ENCODE results near the gene JMJD8.
A peak's percentile ranks its signal among the peaks of the same experiment; 100 is the strongest.

Gene JMJD8

DNA sequence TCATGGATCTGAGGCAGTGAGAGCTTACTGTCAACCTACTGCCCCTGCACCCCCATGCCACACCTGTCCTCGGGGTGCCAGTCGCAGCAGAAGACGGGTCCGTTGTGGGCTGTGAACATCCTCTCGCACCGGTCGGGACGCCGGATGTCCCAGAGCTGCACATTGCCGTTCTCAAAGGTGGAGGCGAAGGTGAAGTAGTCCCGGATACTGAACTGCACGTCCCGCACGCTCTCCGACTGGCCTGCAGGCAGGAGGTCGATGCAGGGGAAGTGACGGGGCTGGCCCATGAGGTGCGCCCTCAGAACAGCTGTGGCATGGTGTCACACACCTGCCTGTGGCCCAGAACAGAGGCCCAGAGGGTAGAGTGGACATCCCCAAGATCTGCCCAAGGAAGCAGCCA, 3.4 kb upstream of the JMJD8 start:
- DNase-seq = no peak

DNA sequence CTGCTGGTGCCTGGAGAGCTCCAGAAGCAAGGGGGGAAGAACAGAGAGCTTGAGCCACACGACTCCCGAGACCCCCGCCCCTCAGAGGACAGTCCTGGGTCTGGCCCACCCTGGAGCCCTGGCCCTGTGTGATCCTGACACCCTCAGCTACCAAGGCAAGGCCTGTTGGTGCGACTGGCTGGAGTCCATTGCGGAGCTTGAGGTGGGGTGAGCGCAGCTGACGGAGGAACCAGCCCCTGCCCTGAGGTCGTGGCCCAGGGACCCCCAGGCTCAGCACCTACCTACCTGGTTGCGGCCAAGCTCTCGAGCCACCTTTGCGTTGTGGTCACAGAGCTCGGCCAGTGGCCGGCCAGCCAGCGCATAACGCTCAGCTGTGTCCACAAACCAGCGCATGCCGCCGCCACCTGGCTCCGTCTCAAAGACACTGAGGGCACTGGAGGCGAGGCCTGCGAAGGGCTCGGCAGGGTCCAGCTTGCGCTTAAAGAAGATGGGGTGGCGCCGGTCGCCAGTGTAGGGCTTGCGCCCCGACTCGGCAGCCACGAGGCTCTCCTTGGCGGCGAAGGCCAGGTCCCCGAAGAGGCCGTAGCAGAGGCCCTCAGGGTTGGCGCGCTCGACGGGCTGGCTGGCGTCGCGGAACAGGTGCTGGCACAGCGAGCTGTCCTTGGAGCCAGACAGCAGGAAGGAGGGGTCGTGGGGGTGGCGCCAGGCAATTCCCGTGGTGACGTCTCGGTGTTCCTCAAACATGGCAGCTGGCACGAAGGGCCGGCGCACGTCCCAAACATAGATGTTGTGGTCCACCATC, 2.5 kb upstream of the JMJD8 start:
- DNase-seq = no peak

DNA sequence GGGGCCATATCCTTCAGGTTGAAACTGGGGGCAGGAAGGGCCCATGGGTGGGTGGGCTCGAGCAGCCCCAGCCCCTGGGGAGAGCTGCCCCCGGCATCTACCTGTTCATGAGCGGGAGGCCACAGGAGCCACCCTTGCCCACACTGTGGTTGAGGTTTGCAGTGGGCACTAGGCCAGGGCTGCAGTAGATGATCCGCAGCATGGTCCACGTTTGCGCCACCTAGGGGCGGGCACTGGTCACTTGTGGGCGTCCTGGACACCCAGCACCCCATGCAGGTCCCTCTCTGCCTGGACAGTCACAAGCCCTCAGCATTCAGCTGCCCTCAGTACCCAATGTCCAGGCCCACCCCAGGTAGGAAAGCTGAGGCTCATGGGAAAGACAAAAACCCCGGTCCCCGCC, 1.8 kb upstream of the JMJD8 start:
- no peak for DNase-seq

DNA sequence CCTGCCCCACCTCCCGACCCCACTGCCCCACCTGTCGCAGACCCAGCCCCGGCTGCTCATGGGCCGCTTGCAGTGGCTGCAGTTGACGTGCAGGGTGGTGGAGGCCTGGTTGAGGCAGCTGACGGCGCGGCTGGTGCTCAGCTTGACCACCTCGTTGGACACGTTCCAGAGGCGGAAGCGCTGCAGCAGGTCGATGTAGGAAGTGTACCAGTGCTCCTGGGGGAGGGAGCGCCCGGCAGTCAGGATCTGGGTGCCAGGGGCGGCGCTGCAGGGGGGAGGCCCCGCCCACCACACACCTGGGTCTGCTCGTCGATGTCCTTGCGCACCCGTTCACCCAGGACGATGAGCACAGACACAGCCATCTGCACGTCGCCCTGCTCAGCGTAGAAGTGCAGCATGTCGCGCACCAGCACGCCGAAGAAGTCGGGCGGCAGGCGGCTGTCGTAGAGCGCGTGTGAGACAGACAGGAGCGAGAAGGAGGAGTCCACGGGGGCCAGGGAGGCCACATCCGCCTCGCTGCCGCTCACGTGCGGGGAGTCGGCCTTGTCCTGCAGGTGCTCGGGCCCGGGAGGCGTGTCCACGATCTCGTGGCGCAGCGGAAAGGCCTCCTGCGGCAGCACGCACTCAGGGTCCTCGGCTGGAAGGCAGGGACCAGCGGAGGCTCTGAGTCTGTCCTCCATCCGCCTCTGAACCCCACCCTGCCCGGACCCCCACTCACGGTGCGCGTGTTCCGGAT, 995 bp upstream of the JMJD8 start:
- DNase-seq = no peak

DNA sequence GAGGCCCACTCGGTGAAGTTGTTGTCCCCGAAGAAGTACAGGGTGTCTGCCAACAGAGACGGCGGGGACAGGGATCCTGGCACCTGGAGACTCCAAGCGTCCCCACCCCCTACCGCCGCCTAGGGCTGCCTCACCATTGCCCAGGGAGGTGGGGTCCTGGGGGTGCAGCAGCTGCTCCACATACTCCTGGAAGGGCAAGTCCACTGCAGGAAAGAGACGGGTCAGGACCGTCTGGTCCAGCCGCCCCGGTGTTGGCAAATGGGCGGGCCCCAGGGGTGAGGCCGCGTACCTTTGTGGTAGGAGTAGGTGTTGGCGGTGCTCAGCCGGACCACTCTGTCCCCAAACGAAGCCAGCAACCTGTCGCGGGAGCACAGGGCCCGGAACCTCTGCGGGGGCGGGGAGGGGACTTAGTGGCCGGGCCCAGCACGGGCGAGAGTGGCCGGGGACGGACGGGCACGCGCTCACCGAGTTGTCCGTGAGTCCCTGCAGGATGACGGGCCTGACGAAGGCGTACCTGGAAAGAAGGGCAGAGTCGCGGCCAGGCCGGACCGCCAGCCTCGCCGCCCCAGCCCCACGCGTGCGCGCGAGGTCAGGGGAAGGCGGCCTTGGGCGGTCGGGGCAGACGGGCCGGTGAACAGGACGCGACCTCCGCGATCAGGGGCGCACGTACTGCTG, 601 bp downstream of the JMJD8 start:
- DNase-seq = no peak

DNA sequence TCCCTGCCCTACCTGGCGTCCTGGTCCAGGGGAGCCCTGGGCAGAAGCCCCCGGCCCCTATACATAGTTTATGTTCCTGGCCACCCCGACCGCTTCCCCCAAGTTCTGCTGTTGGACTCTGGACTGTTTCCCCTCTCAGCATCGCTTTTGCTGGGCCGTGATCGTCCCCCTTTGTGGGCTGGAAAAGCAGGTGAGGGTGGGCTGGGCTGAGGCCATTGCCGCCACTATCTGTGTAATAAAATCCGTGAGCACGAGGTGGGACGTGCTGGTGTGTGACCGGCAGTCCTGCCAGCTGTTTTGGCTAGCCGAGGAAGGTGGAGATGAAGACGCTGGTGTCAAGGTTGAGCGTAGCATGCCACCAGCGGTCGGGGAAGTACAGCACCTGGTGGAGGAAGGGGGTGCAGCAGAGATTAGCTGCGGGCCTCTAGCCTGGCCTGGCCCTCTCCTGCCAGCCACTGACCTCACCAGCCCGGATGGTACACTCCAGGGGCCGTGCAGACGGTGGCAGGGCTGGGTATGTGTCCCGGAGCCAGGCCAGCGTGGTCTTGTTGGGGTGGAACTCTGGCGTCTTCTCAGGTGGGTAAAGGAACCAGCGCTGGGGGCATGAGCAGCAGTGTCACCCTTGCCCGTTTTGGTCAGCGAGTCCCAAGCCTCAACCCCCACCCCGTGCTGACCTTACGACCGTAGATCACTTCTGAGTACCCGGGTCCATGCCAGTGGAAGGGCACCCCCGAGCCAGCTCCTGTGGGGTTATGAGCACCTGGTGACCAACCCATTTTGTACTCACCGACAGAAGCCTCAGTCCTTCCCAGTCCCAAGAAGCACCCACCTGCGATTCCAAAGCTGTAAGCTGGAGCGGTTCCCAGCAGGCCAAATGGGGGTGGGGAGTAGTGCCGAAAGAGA, 1.4 kb downstream of the JMJD8 start:
- DNase-seq = no peak

DNA sequence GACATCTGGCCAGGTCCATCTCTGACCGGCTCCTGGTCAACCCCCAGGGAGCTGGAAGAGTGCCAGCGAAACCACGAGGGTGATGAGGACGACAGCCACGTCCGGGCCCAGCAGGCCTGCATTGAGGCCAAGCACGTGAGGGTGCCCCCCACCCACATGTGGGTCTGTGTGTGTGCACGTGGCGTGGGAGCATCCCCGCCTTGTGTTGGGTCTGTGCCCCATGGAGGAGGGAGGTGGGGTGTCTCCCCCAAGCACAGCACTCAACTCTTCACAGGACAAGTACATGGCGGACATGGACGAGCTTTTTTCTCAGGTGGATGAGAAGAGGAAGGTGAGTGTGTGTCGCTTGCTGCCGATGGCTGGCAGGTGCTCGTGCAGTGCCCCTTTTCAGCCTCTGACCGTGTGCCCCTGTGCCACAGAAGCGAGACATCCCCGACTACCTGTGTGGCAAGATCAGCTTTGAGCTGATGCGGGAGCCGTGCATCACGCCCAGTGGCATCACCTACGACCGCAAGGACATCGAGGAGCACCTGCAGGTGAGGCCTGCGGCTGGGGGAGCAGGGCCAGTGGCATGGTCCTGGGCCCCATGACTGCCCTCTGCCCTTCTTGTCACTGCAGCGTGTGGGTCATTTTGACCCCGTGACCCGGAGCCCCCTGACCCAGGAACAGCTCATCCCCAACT, 2.2 kb downstream of the JMJD8 start:
- DNase-seq = no peak

DNA sequence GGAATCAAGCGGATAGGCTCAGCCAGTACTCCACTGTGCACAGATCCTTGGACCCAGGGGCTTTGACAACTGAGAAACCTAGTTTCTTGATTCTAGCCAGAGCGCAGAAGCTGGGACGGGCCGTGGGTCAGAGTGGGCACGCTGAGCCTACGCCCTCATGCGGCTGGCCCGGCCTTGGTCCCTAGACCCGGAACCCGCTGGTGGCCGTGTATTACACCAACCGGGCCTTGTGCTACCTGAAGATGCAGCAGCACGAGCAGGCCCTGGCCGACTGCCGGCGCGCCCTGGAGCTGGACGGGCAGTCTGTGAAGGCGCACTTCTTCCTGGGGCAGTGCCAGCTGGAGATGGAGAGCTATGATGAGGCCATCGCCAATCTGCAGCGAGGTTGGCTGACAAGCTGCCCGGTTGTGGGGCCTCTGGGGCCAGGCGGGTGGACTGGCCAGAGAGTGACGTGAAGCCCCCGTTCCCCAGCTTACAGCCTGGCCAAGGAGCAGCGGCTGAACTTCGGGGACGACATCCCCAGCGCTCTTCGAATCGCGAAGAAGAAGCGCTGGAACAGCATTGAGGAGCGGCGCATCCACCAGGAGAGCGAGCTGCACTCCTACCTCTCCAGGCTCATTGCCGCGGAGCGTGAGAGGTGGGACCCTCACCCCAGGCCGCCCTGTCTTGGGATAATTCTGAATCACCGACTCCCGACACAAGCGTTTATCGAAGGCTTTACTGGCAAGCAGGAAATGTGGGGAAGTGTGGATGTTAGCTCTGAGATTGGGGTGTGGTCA, 3.0 kb downstream of the JMJD8 start:
- no peak for DNase-seq

DNA sequence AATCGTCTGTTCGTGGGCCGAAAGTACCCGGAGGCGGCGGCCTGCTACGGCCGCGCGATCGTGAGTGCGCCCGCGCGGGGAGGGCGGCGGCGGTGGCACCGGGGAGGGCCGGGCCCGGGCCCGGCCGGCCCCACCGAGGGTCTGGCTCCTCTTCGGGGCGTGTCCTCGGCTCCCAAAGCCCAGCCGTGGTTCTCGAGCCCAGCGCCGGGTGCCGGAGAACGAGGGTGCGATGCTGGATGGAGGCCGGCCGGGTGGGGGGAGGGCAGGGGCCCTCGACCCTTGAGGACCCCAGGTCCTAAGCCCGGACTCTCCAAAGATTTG, 3.5 kb downstream of the JMJD8 start:
- no peak for DNase-seq

DNA sequence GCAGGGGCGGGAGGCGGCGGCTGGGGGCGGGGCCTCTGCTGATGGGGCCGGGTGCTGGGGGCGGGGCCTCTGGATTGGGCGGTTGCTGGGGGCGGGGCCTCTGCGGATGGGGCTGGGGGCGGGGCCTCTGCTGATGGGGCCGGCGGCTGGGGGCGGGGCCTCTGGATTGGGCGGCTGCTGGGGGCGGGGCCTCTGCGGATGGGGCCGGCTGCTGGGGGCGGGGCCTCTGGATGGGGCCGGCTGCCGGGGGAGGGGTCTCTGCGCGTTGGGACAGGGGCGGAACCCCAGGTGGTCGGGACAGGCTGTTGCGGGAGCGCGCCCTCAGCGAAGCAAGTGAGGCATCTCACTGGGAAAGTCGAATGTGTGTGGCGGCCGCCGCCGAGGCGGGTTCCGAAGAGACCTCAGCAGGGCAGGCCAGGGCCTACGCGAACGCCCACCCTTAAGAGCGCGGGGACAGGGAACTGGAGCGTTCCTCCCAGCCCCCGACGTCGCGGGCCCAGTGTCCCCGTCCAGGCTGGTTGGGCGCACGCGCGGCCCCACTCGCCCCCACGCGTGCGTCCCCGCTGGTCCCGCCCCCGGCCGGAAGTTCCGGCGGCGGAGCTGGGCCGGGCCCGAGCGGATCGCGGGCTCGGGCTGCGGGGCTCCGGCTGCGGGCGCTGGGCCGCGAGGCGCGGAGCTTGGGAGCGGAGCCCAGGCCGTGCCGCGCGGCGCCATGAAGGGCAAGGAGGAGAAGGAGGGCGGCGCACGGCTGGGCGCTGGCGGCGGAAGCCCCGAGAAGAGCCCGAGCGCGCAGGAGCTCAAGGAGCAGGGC, 4.1 kb downstream of the JMJD8 start, which contains the start of gene STUB1:
Gene STUB1, plus strand, starts transcription at position 597 of the 811 bp plus-strand sequence. Its CDS starts 116 bp downstream, at position 713.
- DNase-seq = peak; percentile 89

DNA sequence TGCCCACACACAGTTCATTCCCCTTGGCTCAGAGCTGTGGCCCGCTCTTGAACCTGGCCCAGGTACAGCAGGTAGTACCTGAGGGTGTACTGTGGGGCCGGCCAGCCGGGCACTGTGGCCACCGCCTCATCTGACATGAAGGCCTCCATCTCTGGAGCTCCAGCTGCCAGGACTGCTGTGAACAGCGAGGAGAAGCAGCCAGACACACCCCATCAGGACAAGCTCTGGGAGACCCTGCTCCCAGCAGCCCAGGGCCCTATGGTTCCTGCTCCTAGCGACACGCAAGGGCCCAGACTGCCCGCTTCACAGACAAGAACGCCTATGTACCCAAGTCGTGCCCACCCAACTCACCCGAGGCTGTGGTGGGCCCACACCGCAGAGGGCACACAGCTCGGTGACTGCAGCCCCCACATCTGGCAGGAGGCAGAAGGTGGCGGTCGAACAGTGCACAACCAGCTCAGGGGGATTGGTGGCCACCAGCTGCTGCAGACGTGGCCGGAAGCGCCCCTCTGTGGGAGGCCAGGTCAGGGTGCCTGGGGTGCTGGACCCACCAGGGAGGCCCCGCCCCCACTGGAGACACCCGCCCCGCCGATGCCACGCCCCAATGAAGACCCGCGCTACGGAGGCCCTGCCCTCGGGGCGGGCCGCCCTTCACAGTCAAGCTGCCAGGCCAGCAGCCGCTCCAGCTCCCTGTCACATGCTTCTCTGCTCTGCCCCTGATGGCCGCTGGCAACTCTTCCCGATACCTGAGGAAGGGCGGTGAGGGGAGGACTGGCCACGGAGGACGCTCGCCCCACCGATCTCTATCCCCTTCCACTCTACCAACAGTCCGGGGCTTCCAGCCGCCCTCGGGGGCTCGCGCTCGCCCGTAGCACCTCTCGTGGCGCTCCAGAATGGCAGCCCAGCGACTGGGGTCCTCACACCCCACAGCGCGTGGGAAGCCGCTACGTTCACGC, 5.0 kb downstream of the JMJD8 start:
- peak; percentile 55 for DNase-seq

DNA sequence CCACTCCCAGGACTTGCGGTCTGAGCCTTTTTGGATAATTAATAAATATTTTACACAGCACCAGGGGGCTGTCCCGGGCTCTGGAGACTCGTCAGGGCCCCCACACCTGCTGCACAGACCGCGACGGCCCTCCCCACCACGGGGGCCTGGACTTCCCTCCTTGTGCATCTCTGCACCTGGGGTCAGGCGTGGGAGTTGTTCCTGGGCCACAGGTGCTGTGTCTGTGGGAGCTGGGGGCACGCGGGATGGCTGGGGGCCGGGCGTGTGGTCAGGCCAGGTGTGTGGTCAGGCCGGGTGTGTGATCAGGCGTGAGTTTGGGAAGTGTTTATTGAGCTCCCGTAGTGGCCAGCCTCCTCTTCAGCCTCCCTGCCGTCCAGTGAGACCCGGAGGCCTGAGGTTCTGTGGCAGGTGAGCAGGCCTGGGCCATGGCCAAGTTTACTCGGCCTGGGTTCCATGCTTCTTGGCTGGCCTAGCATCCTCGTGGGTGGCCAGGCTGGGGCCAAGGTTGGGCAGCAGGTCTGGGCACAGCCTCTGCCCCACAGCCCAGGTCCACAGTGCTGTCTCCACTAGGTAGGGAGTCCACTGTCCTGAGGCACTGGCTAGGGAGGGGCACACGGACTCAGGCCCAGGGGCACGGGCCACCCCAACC, 5.8 kb downstream of the JMJD8 start:
- DNase-seq = no peak

DNA sequence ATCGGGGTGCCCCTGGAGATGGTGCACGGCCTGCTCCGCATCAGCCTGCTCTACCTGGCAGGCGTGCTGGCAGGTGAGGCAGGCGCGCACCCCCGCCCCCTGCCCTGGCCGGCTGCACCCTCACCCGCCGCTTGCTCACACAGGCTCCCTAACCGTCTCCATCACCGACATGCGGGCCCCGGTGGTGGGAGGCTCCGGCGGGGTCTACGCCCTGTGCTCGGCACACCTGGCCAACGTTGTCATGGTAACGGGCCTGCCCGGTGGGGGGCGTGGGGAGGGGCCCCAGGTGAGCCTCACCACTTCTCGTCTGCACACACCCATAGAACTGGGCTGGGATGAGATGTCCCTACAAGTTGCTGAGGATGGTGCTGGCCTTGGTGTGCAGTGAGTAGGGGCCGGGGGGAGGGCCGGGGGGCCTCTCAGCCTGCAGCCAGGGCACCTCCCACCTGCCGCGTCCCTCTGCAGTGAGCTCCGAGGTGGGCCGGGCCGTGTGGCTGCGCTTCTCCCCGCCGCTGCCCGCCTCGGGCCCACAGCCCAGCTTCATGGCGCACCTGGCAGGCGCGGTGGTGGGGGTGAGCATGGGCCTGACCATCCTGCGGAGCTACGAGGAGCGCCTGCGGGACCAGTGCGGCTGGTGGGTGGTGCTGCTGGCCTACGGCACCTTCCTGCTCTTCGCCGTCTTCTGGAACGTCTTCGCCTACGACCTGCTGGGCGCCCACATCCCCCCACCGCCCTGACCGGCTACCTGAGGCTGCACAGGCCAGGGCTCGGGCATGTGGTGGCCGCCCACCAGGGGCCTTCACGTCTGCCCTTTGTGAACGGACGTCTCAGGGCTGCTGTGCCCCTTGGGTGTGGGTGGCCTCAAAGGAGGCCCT, 6.6 kb downstream of the JMJD8 start:
- DNase-seq = no peak

DNA sequence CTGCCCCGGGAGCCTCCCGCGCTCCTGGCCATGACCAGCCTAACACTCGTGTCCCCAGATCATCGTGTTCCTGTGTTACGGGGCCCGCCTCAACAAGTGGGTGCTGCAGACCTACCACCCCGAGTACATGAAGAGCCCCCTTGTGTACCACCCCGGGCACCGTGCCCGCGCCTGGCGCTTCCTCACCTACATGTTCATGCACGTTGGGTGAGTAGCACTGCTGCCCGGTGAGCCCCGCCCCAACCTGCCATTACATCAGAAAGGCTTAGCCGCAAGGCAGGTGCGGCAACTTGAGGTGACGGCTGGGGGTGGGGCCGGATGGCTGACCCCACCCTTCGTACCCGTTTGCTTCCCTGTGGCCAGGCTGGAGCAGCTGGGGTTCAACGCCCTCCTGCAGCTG, 7.2 kb downstream of the JMJD8 start:
- no peak for DNase-seq

DNA sequence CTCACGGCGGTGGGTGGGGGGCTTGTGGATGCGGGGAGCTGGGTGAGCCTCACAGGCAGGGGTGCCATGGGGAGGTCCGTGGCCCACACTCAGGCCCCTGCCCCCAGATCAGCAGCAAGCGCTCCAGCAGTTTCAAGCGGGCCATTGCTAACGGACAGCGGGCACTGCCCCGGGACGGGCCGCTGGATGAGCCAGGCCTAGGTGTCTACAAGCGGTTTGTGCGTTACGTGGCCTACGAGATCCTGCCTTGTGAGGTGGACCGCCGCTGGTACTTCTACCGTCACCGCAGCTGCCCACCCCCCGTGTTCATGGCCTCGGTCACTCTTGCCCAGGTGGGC, 7.6 kb downstream of the JMJD8 start:
- DNase-seq = no peak

DNA sequence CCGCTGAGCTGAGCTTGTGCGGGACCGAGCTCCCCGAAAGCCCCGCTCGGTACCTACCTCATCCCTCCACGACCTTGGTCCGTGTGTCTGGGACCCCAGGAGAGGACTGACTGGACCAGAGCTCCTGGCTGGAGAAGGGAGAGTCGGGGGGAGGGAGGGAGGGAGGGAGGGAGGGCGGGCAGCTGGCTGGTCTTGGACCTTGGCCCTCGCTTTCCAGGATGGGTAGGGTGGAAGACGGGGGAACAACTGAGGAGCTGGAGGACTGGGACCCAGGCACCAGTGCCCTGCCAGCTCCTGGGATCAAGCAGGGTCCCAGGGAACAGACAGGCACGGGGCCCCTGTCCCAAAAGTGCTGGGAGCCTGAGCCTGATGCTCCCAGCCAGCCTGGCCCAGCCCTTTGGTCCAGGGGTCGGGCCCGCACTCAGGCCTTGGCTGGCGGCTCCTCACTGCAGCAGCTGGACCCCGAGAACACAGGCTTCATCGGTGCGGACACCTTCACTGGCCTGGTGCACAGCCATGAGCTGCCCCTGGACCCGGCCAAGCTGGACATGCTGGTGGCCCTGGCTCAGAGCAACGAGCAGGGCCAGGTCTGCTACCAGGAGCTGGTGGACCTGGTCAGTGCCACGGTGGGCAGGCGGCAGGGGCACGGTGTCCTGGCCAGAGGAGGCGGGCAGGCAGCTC, 8.1 kb downstream of the JMJD8 start:
- no peak for DNase-seq
